Uterus (tissue), 2 donors: Measurements from ENCODE around the gene AKNA.

Experiments
- POLR2A ChIP-seq, 2 donors: fragments of 450-650 bp; IDR thresholded peaks; one replicate each; pipeline ENCODE4 v1.6.1; 2016; ENCODE audit warnings: antibody characterized with exemption in 2 of 2, mild to moderate bottlenecking in 1 of 2, moderate library complexity in 1 of 2
- TF ChIP-seq, protein P1 (sequence below), 4 experiments: fragments of 200-600 bp in 2 of 4; fragments of 450-650 bp in 2 of 4; sonication (generic) in 2 of 4; IDR thresholded peaks; one replicate each; pipeline ENCODE4 v1.5.1; 2016 to 2019; ENCODE audit warnings: antibody characterized with exemption in 4 of 4, mild to moderate bottlenecking in 2 of 4, moderate library complexity in 1 of 4

DNA sequence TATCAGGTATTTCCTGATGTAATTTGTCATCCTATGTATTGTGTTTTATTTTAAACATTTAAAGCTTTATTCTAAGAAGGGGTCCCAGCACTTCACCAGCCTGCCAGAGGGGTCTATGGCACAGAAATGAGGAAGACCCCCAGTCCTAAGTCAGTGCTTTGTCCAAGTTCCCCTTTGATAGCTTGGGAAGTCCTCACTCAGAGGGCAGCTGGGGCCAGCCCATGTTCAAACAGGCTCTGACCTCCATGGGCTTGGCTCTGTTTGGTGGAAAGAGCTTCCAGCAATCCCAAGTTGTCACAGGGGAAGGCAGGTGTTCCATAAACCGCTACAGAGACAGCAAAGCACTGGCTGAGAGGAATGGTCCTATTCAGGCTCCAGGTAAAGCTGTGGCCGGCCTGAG is 26.6 kb upstream of the AKNA start:
- TF ChIP-seq, protein P1, sequence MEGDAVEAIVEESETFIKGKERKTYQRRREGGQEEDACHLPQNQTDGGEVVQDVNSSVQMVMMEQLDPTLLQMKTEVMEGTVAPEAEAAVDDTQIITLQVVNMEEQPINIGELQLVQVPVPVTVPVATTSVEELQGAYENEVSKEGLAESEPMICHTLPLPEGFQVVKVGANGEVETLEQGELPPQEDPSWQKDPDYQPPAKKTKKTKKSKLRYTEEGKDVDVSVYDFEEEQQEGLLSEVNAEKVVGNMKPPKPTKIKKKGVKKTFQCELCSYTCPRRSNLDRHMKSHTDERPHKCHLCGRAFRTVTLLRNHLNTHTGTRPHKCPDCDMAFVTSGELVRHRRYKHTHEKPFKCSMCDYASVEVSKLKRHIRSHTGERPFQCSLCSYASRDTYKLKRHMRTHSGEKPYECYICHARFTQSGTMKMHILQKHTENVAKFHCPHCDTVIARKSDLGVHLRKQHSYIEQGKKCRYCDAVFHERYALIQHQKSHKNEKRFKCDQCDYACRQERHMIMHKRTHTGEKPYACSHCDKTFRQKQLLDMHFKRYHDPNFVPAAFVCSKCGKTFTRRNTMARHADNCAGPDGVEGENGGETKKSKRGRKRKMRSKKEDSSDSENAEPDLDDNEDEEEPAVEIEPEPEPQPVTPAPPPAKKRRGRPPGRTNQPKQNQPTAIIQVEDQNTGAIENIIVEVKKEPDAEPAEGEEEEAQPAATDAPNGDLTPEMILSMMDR (IDR thresholded peaks at IDR 0.05): no peak
- no peak for TF ChIP-seq POLR2A (IDR thresholded peaks at IDR 0.05)
